Measurements from ENCODE around the gene SORCS1. TPM values are rescaled to one million over a fixed set of nuclear protein-coding genes. Genes with fewer than 3 reads are reported as not detected.

Gene SORCS1
- total and polyA plus RNA-seq, 2 of the 13 experiments (the other 11 are each of a cell fraction or from before 2014, with no cell fraction given) = not detected

GRCh38 chr10:106785528-106785927 is 379.0 kb downstream of the SORCS1 start:
- no peak overlapping the region for H3K9ac ChIP-seq (ENCODE audit: insufficient read depth, low read depth, low read length)
- FAIRE-seq = no peak
- 1% methylated on average over 3 of the region's 3 CpGs for WGBS (ENCODE audit: low lambda C conversion rate)
- H3K4me1 ChIP-seq (ENCODE audit: insufficient read depth, low read length) = no peaks in the 10 kb centered on the region
- ChIA-PET POLR2A (no interaction called here), CTCF (ENCODE audit: low intra/inter-chr PET ratio, low total read pairs) (no interaction called here)
- no peak overlapping the region for H3K27ac ChIP-seq (ENCODE audit: extremely low read length, insufficient read depth, low read length)
- no peak overlapping the region for H2AFZ ChIP-seq (ENCODE audit: low read length)
- H3K9me3 ChIP-seq (ENCODE audit: low read length) = peaks cover 10% of the 10 kb centered on the region
- ATAC-seq = no peak
- DNase-seq (ENCODE audit: low spot score) = no peak
- TF ChIP-seq PAWR (CRISPR knock-in tag; IDR thresholded peaks at IDR 0.05; ENCODE audit: borderline replicate concordance) (no peak), NCOA1 (CRISPR knock-in tag; IDR thresholded peaks at IDR 0.05) (no peak), MYNN (CRISPR knock-in tag; IDR thresholded peaks at IDR 0.05; ENCODE audit: low read depth) (no peak), ZC3H13 (CRISPR knock-in tag; IDR thresholded peaks at IDR 0.05) (no peak), SYNCRIP (IDR thresholded peaks at IDR 0.05; ENCODE audit: insufficient read depth, low read depth, low read length) (no peak), ZNF598 (CRISPR knock-in tag; IDR thresholded peaks at IDR 0.05; ENCODE audit: borderline replicate concordance) (no peak), ZNF576 (CRISPR knock-in tag; IDR thresholded peaks at IDR 0.05) (no peak), FOXA3 (CRISPR knock-in tag; IDR thresholded peaks at IDR 0.05) (no peak), ATAD3A (CRISPR knock-in tag; IDR thresholded peaks at IDR 0.05) (no peak)
- TF ChIP-seq, protein P1, sequence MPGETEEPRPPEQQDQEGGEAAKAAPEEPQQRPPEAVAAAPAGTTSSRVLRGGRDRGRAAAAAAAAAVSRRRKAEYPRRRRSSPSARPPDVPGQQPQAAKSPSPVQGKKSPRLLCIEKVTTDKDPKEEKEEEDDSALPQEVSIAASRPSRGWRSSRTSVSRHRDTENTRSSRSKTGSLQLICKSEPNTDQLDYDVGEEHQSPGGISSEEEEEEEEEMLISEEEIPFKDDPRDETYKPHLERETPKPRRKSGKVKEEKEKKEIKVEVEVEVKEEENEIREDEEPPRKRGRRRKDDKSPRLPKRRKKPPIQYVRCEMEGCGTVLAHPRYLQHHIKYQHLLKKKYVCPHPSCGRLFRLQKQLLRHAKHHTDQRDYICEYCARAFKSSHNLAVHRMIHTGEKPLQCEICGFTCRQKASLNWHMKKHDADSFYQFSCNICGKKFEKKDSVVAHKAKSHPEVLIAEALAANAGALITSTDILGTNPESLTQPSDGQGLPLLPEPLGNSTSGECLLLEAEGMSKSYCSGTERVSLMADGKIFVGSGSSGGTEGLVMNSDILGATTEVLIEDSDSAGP (CRISPR knock-in tag; IDR thresholded peaks at IDR 0.05; ENCODE audit: borderline replicate concordance) = no peak
- TF ChIP-seq, protein P2, sequence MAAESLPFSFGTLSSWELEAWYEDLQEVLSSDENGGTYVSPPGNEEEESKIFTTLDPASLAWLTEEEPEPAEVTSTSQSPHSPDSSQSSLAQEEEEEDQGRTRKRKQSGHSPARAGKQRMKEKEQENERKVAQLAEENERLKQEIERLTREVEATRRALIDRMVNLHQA (CRISPR knock-in tag; IDR thresholded peaks at IDR 0.05) = no peak
- no peaks in the 10 kb centered on the region for H3K36me3 ChIP-seq (replicated peaks in 1 of 2; ENCODE audit: control insufficient read depth in 1 of 2, insufficient read depth in 2 of 2, low read length in 2 of 2)
- no peaks in the 10 kb centered on the region for H3K27me3 ChIP-seq (ENCODE audit: control insufficient read depth in 1 of 2, insufficient read depth in 2 of 2, low read length in 2 of 2)
- in situ Hi-C loops (cut with HindIII; ENCODE audit: extremely low pct_ligation_motif_present, low pct_unique_long_range_greater_than_20kb) (no loop called here), intact Hi-C loops (cut with micrococcal nuclease; ENCODE audit: unreplicated experiment) (no loop called here)
- H3K4me3 ChIP-seq (replicated peaks in 1 of 3; ENCODE audit: insufficient read depth in 1 of 3, low read depth in 2 of 3, low read length in 3 of 3) = no peak overlapping the region
- no TSS peak for BruUV-seq (replicated peaks)
- H4K20me1 ChIP-seq (ENCODE audit: insufficient read depth, low read length) = no peaks in the 10 kb centered on the region
- H3K79me2 ChIP-seq (ENCODE audit: insufficient read depth, low read length) = no peaks in the 10 kb centered on the region
- no peak overlapping the region for H3K4me2 ChIP-seq (ENCODE audit: low read depth, low read length)

All from HepG2 (cell line).